NB4 (cell line): Measurements from ENCODE around the gene CTCF.

ENCODE experiments used
- DNase-seq: peaks from one replicate; pipeline ENCODE4 v3.0.0; 2010; ENCODE audit warnings: low read depth
- H3K4me3 ChIP-seq: one replicate; pipeline ENCODE4 v1.5.1; 2011; ENCODE audit warnings: mild to moderate bottlenecking, low read depth, low read length, moderate library complexity
- CTCF ChIP-seq: IDR thresholded peaks from one replicate; pipeline ENCODE4 v1.5.1; 2012; ENCODE audit warnings: low read depth, low read length
- MAX ChIP-seq: IDR thresholded peaks from 2 replicates; pipeline ENCODE4 v1.6.1; 2011; ENCODE audit warnings: low read depth, low read length
- MYC ChIP-seq: IDR thresholded peaks from 2 replicates; pipeline ENCODE4 v1.6.1; 2011; ENCODE audit warnings: low read depth, low read length
- POLR2A ChIP-seq: IDR thresholded peaks from 2 replicates; pipeline ENCODE4 v1.6.1; 2011; ENCODE audit warnings: mild to moderate bottlenecking; ENCODE audit not compliant: insufficient read length; ENCODE audit errors: extremely low read depth

Gene CTCF

GRCh38 chr16:67664258-67664657, 101.9 kb downstream of the CTCF start:
- TF ChIP-seq POLR2A = no peak
- TF ChIP-seq MAX = no peak
- TF ChIP-seq CTCF = no peak
- TF ChIP-seq MYC = no peak
- DNase-seq = no peak
- H3K4me3 ChIP-seq = no peak overlapping the region

GRCh38 chr16:67664871-67665270, 102.5 kb downstream of the CTCF start:
- H3K4me3 ChIP-seq = no peak overlapping the region
- TF ChIP-seq MYC (no peak), CTCF (no peak), POLR2A (no peak), MAX (no peak)
- no peak for DNase-seq

GRCh38 chr16:67665598-67665997, 103.3 kb downstream of the CTCF start:
- DNase-seq = no peak
- TF ChIP-seq CTCF (no peak), POLR2A (no peak), MYC (no peak), MAX (no peak)
- H3K4me3 ChIP-seq = peak overlapping the region; percentile 67

- peak overlapping the region; percentile 67 for H3K4me3 ChIP-seq
- TF ChIP-seq POLR2A (no peak), MYC (peak; percentile 43; the same call in 1 of the 2 replicates), MAX (no peak), CTCF (no peak)
- peak; percentile 61 for DNase-seq
These were observed 103.8 kb downstream of the CTCF start for GRCh38 chr16:67666032-67666551.

- peak within 1 kb of the TSS; percentile 67 for H3K4me3 ChIP-seq
- DNase-seq = peak; percentile 92
- TF ChIP-seq CTCF = no peak
- TF ChIP-seq MYC = no peak
- no peak for TF ChIP-seq POLR2A
- no peak for TF ChIP-seq MAX
These were observed 104.5 kb downstream of the CTCF start, which contains the start of the genes C16orf86 and ENKD1 for GRCh38 chr16:67666559-67667452. C16orf86 (plus strand) TSS chr16:67666814; CDS start chr16:67666971, 157 bp downstream. ENKD1 (minus strand) TSS chr16:67666750; CDS start chr16:67666442, 308 bp downstream.
